Mucosa of rectum (tissue), 2 donors: ENCODE results near the gene C22orf42.
"Not testable (repeated sequence)": the region's sequence is repeated elsewhere in the genome, so short reads cannot be mapped to it uniquely, and the experiment has no call there.

Source experiments
- H3K27ac ChIP-seq, 2 donors: one replicate each; pipeline ENCODE4 v1.7.0; 2013; ENCODE audit warnings: inconsistent platforms in 2 of 2, low read depth in 2 of 2, low read length in 2 of 2
- H3K27me3 ChIP-seq, 2 donors: one replicate each; pipeline ENCODE4 v1.7.0; 2013; ENCODE audit warnings: low read length in 2 of 2; ENCODE audit not compliant: control insufficient read depth in 2 of 2, insufficient read depth in 2 of 2
- H3K36me3 ChIP-seq, 2 donors: one replicate each; pipeline ENCODE4 v1.7.0; 2013; ENCODE audit warnings: low read length in 2 of 2; ENCODE audit not compliant: control insufficient read depth in 2 of 2, insufficient read depth in 2 of 2
- H3K4me1 ChIP-seq, 2 donors: one replicate each; pipeline ENCODE4 v1.7.0; 2013; ENCODE audit warnings: low read length in 2 of 2, mild to moderate bottlenecking in 1 of 2; ENCODE audit not compliant: control insufficient read depth in 2 of 2, insufficient read depth in 2 of 2
- H3K4me3 ChIP-seq, 2 donors: one replicate each; pipeline ENCODE4 v1.7.0; 2013; ENCODE audit warnings: low read length in 2 of 2
- H3K9ac ChIP-seq, 2 donors: one replicate each; pipeline ENCODE4 v1.7.0; 2013; ENCODE audit warnings: low read length in 2 of 2, low read depth in 1 of 2, mild to moderate bottlenecking in 1 of 2
- H3K9me3 ChIP-seq, 2 donors: one replicate each; pipeline ENCODE4 v1.7.0; 2013; ENCODE audit warnings: low read length in 2 of 2; ENCODE audit not compliant: control insufficient read depth in 2 of 2
- donor health status: healthy.
- donor health status: Normal muscosa, but diverticular disease.

The C22orf42 gene

DNA sequence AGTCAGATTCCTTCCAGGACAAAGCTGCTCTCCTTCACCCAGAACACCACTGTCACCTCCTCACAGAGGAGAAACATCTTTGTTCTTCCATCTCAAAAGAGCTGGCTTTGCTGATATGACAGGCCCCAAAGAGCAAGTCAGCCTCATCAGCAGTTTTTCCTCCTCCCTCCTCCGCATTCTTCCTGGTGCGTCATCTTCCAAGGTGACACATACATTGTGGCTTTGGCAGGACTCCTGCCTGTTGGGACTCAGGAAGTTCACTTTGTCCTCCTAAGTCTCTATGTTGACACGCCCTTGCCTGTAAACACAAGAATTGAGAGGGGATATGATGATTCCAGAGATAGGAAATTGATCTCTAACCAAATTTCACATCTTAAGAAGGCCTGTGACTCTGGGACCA, 23.1 kb downstream of the C22orf42 start:
- H3K4me3 ChIP-seq, H3K27me3 ChIP-seq, H3K27ac ChIP-seq, H3K9me3 ChIP-seq, H3K9ac ChIP-seq, H3K36me3 ChIP-seq, H3K4me1 ChIP-seq: not testable (repeated sequence)

DNA sequence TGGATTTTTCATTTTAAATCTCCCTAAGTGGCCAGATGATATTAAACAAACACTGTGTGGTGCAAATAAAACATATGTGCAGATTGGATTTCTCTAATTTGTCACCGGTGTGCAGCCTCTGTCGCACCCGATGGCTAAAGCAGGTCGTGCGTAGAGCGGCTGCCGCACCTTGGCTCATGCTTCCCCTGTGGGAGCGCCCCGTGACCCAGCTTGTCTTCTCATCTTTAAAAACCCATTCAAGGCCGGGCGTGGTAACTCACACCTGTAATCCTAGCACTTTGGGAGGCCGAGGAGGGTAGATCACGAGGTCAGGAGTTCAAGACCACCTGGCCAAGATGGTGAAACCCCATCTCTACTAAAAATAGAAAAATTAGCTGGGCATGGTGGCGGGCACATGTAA, 24.3 kb downstream of the C22orf42 start:
- H3K27me3 ChIP-seq, H3K4me1 ChIP-seq, H3K36me3 ChIP-seq, H3K9me3 ChIP-seq, H3K9ac ChIP-seq, H3K27ac ChIP-seq, H3K4me3 ChIP-seq: not testable (repeated sequence)

- Histone ChIP-seq H3K36me3 (no peaks in the 10 kb centered on the region), H3K4me1 (peaks cover 0 to 2% of the 10 kb centered on the region in 2 donors), H3K9me3 (no peaks in the 10 kb centered on the region), H3K9ac (no peak overlapping the region), H3K4me3 (no peak overlapping the region), H3K27me3 (peaks cover 0 to 3% of the 10 kb centered on the region in 2 donors), H3K27ac (no peak overlapping the region)
Observed at GRCh38 chr22:32132783-32133182, 26.3 kb downstream of the C22orf42 start.

- Histone ChIP-seq H3K36me3 (no peaks in the 10 kb centered on the region), H3K9ac (no peak overlapping the region), H3K27me3 (peaks cover 0 to 3% of the 10 kb centered on the region in 2 donors), H3K27ac (no peak overlapping the region), H3K4me1 (peaks cover 0 to 2% of the 10 kb centered on the region in 2 donors), H3K9me3 (no peaks in the 10 kb centered on the region), H3K4me3 (no peak overlapping the region)
Observed at GRCh38 chr22:32132126-32132525, 27.0 kb downstream of the C22orf42 start.

DNA sequence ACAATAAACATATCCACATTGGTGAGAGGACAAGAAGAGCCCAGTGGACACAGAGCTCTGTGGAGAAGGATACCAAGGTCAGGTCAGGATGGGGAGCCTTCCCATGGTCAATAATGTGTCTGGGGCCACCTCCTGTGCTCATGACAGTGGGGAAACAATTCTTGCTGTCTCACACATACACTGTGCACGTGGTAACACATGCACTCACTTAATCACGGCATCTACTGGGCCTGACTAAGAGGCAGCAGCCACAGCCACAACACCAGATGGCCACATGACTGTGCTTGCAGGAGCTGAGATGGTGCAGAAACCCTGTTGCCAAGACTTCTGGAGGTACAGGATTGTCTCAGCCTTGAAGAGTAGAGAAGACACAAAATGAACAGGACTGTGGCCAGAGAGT, 28.6 kb downstream of the C22orf42 start:
- Histone ChIP-seq H3K9ac (no peak overlapping the region), H3K36me3 (no peaks in the 10 kb centered on the region), H3K27ac (no peak overlapping the region), H3K27me3 (peaks cover 0 to 3% of the 10 kb centered on the region in 2 donors), H3K4me1 (peaks cover 0 to 2% of the 10 kb centered on the region in 2 donors), H3K9me3 (no peaks in the 10 kb centered on the region), H3K4me3 (no peak overlapping the region)

- Histone ChIP-seq H3K36me3 (no peaks in the 10 kb centered on the region), H3K27me3 (no peaks in the 10 kb centered on the region), H3K4me3 (no peak overlapping the region), H3K9me3 (no peaks in the 10 kb centered on the region), H3K27ac (no peak overlapping the region), H3K4me1 (no peaks in the 10 kb centered on the region), H3K9ac (no peak overlapping the region)
Observed at GRCh38 chr22:32127904-32128303, 31.2 kb downstream of the C22orf42 start.

GRCh38 chr22:32123657-32124056, 35.4 kb downstream of the C22orf42 start:
- Histone ChIP-seq H3K27me3 (no peaks in the 10 kb centered on the region), H3K4me1 (no peaks in the 10 kb centered on the region), H3K27ac (no peak overlapping the region), H3K9me3 (no peaks in the 10 kb centered on the region), H3K9ac (no peak overlapping the region), H3K36me3 (no peaks in the 10 kb centered on the region), H3K4me3 (no peak overlapping the region)

DNA sequence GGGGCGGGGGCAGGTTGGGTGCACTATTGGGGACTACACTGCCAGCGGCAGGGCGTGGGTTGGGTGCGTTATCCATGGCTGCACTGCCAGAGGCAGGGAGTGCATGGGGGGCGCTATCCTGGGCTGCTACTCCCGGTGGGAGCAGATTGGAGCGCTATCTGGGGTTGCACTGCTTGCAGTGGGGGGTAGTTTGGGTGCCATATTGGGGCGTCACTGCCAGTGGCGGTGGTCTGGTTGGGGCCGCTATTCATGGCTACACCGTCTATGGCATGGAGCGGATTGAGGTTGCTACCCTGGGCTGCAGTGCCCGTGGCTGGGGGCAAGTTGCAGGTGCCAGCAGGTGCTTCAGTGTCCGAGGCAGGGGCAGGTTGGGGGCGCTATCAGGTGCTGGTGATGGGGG, 36.2 kb downstream of the C22orf42 start:
- H3K9me3 ChIP-seq: no peaks in the 10 kb centered on the region
- H3K27ac ChIP-seq: no peak overlapping the region
- no peak overlapping the region for H3K9ac ChIP-seq
- H3K27me3 ChIP-seq: no peaks in the 10 kb centered on the region
- no peaks in the 10 kb centered on the region for H3K4me1 ChIP-seq
- H3K4me3 ChIP-seq: no peak overlapping the region
- H3K36me3 ChIP-seq: no peaks in the 10 kb centered on the region

- Histone ChIP-seq H3K36me3 (no peaks in the 10 kb centered on the region), H3K27me3 (no peaks in the 10 kb centered on the region), H3K4me1 (no peaks in the 10 kb centered on the region), H3K4me3 (no peak overlapping the region), H3K9ac (no peak overlapping the region), H3K9me3 (no peaks in the 10 kb centered on the region), H3K27ac (no peak overlapping the region)
Observed at GRCh38 chr22:32120603-32121002, 38.5 kb downstream of the C22orf42 start.

- H3K9me3 ChIP-seq: no peaks in the 10 kb centered on the region
- no peak overlapping the region for H3K4me3 ChIP-seq
- no peaks in the 10 kb centered on the region for H3K27me3 ChIP-seq
- no peaks in the 10 kb centered on the region for H3K4me1 ChIP-seq
- no peaks in the 10 kb centered on the region for H3K36me3 ChIP-seq
- H3K9ac ChIP-seq: no peak overlapping the region
- H3K27ac ChIP-seq: no peak overlapping the region
Observed at GRCh38 chr22:32119568-32120235, 39.4 kb downstream of the C22orf42 start.

DNA sequence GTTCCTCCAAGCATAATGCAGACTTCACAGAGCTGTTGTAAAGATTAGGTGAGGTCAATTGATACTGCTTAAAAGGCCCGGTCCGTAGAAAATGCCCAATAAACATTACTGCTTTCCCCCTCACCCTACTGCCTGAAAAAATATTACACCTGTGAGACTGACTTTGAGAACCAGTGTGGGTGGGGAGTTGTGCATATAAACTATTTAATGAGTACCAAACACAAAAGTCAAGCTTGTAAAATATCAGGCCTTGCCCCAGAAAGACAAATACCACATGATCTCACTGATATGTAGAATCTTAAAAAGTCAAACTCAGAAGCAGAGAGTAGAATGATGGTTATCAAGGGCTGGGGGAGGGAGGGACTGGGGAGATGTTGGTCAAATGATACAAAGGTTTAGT, 46.7 kb downstream of the C22orf42 start:
- Histone ChIP-seq H3K4me1 (peaks cover 0 to 3% of the 10 kb centered on the region in 2 donors), H3K4me3 (no peak overlapping the region), H3K27ac (no peak overlapping the region), H3K9ac (no peak overlapping the region), H3K27me3 (no peaks in the 10 kb centered on the region), H3K36me3 (no peaks in the 10 kb centered on the region), H3K9me3 (no peaks in the 10 kb centered on the region)
